HG03354 (cell line): Measurements from ENCODE around the gene SLC10A7.

Experiments used
- ATAC-seq: cut with Tn5 transposase; IDR thresholded peaks from one replicate; pipeline ENCODE4 v1.9.1; 2021; ENCODE audit warnings: mild to moderate bottlenecking; ENCODE audit not compliant: unreplicated experiment, poor library complexity, severe bottlenecking

Gene SLC10A7

GRCh38 chr4:146445198-146446150 lies 76.3 kb downstream of the SLC10A7 start:
- ATAC-seq, result no peak

DNA sequence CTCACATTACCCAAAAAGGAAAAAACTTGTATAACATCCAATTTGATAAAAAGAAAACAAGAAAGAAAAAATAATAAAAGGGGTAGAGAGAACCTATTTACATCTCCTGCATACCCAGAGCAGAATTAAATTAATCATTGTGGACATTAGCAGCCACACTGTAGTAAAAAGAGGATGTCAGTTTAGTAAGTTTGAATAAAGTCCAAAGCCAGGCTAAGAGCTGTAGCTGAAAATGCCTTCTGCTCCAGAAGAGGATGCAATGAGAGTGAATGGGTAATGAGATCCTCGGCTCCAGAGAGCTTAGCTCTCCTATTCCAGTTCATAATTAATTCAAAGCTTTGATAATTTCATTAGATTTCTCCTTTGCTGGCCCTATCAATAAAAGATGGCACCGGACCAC lies 78.2 kb downstream of the SLC10A7 start:
- ATAC-seq, result no peak

- no peak for ATAC-seq
Measured at GRCh38 chr4:146442801-146443200, 78.9 kb downstream of the SLC10A7 start.

- no peak for ATAC-seq
Measured at GRCh38 chr4:146439999-146440398, 81.7 kb downstream of the SLC10A7 start.

DNA sequence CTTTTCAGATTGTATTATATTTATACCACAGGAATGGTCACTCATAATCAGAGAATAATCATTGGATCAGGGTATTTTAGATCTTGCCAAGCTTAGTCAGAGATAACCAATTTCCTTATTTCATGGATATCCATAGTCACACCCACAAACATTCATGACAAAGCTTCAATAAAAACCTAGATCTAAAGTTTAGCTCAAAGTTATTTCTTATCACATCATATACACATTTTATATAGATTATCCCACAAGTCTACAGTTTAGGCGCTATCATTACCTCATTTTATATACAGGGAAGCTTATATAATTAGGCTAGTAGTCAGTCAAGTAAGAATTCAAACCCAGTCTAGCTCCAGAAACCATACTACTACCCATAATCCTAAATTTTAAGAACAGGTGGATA lies 82.3 kb downstream of the SLC10A7 start:
- no peak for ATAC-seq

GRCh38 chr4:146437778-146438177 lies 84.0 kb downstream of the SLC10A7 start:
- ATAC-seq, result no peak

DNA sequence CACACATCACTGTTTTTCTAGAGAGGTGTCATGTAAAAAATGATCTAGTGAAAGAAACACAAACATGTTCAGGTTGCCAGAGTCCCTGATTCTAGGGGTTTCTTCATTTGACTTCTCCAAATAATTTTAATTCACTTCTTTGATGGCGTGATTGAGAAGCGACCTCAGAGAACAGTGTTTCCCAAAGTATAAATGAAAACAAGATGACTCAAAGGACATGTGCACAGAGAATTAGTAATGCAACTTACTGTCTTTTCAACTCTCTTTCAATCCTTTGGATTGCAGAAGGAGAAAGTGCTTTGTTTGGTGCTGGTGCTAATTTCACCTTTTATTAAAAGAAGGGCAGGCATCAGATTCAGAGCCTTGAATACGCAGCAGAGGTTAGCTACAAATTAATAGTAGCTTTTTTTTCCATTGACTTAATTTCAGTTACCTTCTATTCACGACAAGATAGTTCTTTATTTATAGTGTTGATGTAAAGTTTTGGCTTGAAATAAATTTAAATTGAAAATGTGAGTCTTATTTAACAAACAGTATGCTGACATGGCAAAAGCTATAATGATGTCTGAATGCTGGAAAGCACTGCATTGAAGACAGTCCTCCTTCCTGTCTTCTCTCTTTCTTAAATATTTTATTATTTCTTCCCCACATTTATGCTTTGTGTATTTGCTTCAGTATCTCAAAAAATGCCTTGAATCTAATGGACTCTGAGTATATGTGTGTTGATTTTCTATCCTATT lies 85.1 kb downstream of the SLC10A7 start:
- ATAC-seq, result no peak

DNA sequence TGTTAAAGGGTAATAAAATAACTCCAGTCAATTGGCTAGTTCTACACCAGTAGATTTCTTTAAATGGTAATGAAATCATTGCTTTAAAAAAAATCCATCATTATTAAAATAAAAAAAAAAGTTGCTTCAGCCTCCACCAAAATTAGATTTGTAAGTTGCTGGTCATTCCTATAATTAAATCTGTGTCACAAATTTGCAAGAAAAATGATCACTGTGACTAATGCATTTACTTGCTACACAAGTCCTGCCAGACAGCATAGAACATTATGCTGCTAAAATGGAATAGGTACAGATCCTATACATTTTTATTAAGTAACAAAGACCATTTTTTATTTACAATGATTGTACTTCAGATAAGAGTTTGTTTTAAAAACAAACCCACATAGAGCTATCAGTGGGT lies 85.8 kb downstream of the SLC10A7 start:
- no peak for ATAC-seq

DNA sequence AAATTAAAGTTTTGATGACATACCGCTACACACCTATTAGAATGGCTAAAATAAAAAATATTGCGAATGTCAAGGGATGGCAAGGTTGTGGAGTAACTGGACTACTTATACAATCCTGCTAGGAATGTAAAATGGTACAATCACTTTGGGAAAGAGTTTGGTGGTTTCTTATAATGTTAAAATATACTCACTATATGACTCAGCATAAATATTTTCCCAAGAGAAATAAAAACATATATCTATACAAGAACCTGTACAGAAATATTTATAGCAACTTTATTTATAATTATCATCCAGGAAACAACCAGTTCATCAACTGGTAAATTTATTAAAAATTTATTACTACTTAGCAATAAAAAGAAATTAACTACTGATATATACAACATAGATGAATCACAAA lies 89.7 kb downstream of the SLC10A7 start:
- no peak for ATAC-seq

GRCh38 chr4:146428298-146428697 lies 93.4 kb downstream of the SLC10A7 start:
- no peak for ATAC-seq

- no peak for ATAC-seq
Measured at GRCh38 chr4:146417822-146418221, 103.9 kb downstream of the SLC10A7 start.

DNA sequence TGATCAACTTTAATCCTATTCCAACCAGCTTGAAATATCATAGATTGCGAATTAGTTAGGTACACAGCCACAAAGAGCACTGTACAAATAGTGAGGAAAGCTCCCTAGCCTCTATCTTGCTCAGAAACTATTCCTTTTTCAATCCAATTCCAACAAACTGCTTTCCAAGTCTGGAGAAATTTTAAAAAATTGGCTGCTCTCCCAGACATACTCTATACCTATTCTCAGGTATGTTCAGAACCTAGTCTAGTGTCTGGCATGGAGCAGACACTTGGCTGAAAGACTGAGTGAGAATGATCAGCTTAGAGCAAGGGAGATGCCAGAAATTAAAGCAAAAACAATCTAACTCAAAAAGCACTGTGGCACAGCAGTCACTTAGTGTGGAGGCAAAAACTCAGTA lies 105.9 kb downstream of the SLC10A7 start:
- no peak for ATAC-seq

DNA sequence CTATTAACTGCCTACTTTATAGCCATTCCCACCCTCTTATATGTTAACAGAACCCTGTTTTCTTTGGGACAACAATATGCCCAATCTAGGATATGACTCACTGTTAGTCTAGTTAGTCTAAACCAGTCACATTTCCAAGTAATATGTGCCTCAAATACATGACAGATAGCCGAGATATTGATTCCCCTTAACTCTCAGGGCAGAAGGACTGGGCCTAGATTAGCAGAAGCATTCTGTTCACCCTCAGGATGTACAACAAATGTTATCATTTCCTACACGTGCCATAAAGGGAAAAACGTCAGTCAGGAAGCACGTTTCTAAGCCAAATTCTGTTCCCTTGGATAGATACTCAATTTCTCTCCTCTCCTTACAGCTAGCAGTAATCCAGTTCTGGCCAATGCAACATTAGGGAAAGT lies 114.1 kb downstream of the SLC10A7 start:
- ATAC-seq, result no peak

DNA sequence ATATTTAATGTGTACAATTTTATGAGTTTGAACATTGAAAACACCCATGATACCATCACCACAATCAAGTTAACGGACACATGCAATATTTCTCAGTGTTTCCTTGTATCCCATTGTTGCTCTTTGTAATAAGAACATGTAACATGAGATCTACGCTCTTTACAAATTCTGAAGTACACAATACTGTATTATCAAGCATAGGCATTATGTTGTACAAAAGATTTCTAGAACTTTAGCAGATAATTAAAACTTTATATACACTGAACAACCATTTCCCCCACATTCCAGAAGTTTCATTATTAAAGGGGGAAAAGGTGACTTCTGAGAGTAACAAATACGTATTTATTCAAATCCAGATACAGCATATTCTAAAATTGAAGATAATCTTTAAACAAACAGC lies 114.5 kb downstream of the SLC10A7 start:
- no peak for ATAC-seq

DNA sequence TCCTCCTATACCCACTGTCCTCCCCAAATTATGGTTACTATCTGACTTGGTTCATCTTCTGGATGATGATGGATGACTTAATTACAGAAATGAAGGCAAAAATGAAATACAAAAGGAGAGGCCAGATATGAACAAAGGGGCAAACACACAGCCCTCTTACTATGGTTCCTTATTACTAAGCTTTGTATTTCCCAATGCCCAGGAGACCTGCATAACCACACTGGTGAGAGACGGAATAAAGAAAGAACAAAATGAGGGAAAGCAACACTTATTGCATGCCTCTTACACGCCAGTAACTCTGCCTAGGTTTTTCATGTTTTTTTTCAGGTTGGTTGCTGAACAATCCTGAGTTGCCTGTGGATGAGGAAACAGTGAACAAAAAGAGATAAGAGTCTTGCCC lies 120.5 kb downstream of the SLC10A7 start:
- no peak for ATAC-seq

DNA sequence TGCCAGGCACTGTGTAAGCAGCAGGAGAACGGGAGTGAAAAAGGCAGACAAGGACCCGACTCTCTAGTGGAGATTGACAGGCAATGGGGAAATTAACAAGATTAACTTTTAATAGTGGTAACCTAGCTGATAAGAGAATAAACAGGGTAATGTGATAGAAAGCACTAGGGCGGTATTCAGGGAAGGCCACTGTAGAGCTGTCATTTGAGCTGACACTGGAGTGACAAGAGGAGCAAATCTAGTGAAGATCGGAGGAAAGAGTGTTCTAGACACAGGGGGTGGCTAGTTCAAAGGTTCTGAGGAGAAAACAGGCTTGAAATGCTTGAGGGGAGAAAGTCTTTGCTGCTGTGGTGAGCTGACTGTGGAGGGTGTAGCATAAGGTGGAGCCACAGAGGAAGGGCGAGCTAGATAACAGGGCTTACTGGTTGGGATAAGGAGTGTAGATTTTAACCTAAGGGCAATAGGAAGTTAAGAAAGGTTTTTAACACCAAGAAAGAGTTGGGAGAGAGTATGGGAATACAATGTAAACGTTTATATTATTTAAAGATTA lies 122.8 kb downstream of the SLC10A7 start:
- no peak for ATAC-seq

- ATAC-seq, result no peak
Measured at GRCh38 chr4:146398404-146398803, 123.3 kb downstream of the SLC10A7 start.

GRCh38 chr4:146389561-146389960 lies 132.2 kb downstream of the SLC10A7 start:
- no peak for ATAC-seq

DNA sequence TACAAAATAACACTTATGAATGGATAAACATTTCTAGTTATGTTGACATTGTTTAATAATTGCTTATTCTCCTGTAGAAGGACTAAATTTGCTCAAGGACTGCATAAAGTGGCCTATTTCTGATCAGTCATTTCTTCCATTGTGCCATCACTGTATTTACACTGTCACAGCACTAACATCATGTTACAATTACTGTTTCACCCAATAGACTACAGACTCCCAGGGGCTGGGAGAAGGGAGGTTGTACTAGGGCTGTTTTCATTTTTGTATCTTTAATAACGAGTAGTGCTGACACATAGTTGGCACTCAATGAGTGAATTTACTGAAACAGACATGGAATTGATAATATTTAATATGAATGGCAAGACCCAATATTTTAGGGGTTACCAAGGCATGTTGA lies 139.5 kb downstream of the SLC10A7 start:
- no peak for ATAC-seq

DNA sequence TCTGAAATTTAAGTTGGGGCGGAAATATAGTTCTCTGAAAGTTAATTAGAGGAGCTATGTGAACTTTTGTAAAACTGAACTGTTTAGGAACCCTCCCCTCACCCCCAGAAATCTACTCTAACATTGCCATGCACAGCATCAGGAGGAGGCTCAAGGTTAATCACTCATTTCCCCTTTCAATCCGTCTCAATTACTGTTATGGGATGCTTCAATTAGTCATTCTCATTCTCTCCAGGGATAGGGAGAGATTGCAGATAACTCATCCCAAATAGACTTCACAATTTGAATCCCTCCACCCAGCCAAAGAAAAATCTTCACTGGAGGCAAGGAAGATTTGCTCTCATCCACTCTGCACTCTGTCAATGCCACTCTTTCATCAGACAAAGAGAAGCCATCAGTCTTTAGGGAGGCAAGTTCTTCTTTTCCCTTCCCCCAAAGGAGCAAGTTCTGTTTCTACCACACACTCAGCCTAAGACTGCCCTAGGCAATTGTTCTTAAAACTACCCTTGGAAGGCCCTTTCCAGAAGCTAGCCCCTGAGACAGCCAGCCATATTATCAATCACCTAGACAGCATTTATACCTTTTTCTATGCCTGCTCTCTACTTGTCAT lies 140.4 kb downstream of the SLC10A7 start:
- no peak for ATAC-seq
